Measurements from ENCODE around the gene FGF9. TPM values are rescaled to one million over a fixed set of nuclear protein-coding genes. Genes with fewer than 3 reads are reported as not detected.

The FGF9 gene
- polyA plus RNA-seq, 2 of the 4 experiments (the other 2 are of a cell fraction), result not detected

DNA sequence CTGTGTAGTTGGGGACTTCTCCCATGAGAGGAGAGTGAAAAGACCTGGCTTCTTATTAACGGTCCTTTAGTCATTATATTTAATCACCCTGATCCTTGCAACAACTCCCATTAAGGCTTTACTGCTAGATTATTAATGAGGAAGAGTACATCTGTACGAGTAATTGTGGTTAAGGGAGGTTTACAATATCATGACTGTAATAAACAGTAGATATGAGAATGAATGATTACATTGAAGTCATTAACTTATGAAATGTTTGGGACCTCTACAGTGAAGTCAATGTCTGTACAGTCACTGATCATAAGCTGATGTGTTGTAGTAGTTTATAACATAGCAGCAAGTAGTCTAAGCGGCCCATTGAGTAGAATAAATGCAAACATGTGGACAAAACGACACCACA lies 24.7 kb downstream of the FGF9 start:
- Histone ChIP-seq H3K9me3 (no peaks in the 10 kb centered on the region), H3K4me2 (no peak overlapping the region), H3K27ac (no peak overlapping the region), H3K4me1 (no peaks in the 10 kb centered on the region), H3K4me3 (no peak overlapping the region)
- WGBS (ENCODE audit: missing lambda C conversion rate), result 5% methylated on average over 4 of the region's 4 CpGs
- no peak for DNase-seq (ENCODE audit: low read depth in 1 of 2, low spot score in 1 of 2)
- CTCF ChIA-PET, result no interaction called here
- FAIRE-seq, result no peak
- TF ChIP-seq POLR2AphosphoS2 (conservative IDR thresholded peaks at IDR 0.05; ENCODE audit: low read length), result no peak
- TF ChIP-seq, protein P1, sequence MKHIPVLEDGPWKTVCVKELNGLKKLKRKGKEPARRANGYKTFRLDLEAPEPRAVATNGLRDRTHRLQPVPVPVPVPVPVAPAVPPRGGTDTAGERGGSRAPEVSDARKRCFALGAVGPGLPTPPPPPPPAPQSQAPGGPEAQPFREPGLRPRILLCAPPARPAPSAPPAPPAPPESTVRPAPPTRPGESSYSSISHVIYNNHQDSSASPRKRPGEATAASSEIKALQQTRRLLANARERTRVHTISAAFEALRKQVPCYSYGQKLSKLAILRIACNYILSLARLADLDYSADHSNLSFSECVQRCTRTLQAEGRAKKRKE (CRISPR knock-in tag; IDR thresholded peaks at IDR 0.05; ENCODE audit: low read depth), result no peak
- no peak for ATAC-seq
- POLR2A ChIA-PET, result no interaction called here

DNA sequence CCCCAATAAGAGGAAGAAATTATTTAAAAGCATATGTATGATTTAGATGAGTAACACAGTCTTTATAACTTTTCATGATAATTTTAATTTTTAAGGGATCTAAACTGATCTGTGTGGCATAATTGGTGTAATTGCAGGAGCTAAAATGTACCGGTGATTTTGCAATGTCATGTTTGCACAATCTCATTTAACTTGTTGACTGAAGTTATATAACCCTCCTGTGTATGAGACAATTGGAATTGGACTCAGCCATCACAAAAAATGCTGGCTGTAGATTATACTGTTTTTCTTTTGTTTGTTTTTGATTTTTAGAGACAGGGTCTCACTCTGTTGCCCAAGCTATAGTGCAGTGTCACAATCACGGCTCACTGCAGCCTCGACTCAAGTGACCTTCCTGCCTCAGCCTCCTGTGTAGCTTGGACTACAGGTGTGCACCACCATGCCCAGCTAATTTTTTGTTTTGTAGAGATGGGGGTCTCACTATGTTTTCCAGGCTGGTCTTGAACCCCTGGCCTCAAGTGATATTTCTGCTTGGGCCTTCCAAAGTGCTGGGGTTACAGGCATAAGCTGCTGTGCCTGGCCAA lies 26.1 kb downstream of the FGF9 start:
- FAIRE-seq (no peak), ATAC-seq (no peak), DNase-seq (ENCODE audit: low read depth in 1 of 2, low spot score in 1 of 2) (no peak)
- WGBS (ENCODE audit: missing lambda C conversion rate), result 59% methylated on average over 3 of the region's 3 CpGs
- POLR2A ChIA-PET, result no interaction called here
- Histone ChIP-seq H3K9me3 (no peaks in the 10 kb centered on the region), H3K4me1 (no peaks in the 10 kb centered on the region), H3K4me3 (no peak overlapping the region), H3K4me2 (no peak overlapping the region), H3K27ac (no peak overlapping the region)
- CTCF ChIA-PET, result no interaction called here
- TF ChIP-seq, protein P2, sequence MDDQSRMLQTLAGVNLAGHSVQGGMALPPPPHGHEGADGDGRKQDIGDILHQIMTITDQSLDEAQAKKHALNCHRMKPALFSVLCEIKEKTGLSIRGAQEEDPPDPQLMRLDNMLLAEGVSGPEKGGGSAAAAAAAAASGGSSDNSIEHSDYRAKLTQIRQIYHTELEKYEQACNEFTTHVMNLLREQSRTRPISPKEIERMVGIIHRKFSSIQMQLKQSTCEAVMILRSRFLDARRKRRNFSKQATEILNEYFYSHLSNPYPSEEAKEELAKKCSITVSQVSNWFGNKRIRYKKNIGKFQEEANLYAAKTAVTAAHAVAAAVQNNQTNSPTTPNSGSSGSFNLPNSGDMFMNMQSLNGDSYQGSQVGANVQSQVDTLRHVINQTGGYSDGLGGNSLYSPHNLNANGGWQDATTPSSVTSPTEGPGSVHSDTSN (IDR thresholded peaks at IDR 0.05), result no peak
- TF ChIP-seq, protein P3, sequence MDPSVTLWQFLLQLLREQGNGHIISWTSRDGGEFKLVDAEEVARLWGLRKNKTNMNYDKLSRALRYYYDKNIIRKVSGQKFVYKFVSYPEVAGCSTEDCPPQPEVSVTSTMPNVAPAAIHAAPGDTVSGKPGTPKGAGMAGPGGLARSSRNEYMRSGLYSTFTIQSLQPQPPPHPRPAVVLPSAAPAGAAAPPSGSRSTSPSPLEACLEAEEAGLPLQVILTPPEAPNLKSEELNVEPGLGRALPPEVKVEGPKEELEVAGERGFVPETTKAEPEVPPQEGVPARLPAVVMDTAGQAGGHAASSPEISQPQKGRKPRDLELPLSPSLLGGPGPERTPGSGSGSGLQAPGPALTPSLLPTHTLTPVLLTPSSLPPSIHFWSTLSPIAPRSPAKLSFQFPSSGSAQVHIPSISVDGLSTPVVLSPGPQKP (IDR thresholded peaks at IDR 0.05; ENCODE audit: low read depth, low read length), result no peak
- no peak for TF ChIP-seq JUNB (IDR thresholded peaks at IDR 0.05)
- no peak for TF ChIP-seq EHMT2 (IDR thresholded peaks at IDR 0.05; ENCODE audit: low read depth)
- TF ChIP-seq PHF8 (IDR thresholded peaks at IDR 0.05; ENCODE audit: borderline replicate concordance, low read depth), result no peak
- TF ChIP-seq TP53 (CRISPR knock-in tag; IDR thresholded peaks at IDR 0.05), result no peak
- TF ChIP-seq HEYL (CRISPR knock-in tag; IDR thresholded peaks at IDR 0.05), result no peak
- TF ChIP-seq, protein P4, sequence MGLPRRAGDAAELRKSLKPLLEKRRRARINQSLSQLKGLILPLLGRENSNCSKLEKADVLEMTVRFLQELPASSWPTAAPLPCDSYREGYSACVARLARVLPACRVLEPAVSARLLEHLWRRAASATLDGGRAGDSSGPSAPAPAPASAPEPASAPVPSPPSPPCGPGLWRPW (IDR thresholded peaks at IDR 0.05), result no peak

DNA sequence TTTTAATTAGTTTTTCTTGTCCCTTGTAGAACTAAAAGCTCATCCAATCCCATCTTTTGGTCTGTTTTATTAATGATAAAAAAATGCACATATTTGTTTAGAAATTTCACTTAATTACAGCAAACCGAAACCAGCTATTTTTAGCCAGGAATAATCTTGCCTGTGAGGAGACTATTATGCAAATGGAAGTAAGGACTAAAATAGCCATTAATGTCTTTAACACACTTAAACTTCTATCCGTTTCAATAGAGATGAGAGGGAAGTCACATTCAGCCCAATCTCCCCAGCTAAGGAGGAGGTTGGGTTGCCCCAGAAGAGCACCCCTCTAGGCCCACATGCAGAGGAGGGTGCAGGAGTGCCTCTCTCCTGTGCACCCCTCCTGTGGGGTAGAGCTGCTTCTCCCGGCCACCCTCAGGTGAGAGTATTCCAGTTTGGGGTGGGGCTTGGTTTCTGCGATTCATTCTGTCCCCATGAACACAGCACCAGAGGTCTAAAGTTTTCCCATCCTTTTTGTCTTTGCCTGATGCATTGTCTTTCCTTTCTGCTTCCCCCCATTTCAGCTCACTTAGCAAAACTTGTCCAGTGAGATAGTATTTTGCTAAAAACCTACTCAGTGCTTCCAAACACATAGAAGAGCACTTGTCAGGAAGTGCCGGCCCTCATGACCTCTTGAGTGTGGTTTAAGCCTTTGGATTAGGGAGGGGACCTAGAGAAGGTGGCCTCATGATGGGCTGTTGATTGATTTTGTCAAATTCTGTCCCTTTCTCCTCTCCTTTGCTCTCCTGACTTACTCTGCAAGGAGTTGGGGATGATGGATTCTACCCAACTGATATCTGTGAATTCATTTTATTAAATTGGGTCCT lies 28.2 kb downstream of the FGF9 start:
- H3K4me3 ChIP-seq, result no peak overlapping the region
- TF ChIP-seq NR3C1 (IDR thresholded peaks at IDR 0.05) (no peak), SMC3 (IDR thresholded peaks at IDR 0.05) (no peak)
- TF ChIP-seq, protein P5, sequence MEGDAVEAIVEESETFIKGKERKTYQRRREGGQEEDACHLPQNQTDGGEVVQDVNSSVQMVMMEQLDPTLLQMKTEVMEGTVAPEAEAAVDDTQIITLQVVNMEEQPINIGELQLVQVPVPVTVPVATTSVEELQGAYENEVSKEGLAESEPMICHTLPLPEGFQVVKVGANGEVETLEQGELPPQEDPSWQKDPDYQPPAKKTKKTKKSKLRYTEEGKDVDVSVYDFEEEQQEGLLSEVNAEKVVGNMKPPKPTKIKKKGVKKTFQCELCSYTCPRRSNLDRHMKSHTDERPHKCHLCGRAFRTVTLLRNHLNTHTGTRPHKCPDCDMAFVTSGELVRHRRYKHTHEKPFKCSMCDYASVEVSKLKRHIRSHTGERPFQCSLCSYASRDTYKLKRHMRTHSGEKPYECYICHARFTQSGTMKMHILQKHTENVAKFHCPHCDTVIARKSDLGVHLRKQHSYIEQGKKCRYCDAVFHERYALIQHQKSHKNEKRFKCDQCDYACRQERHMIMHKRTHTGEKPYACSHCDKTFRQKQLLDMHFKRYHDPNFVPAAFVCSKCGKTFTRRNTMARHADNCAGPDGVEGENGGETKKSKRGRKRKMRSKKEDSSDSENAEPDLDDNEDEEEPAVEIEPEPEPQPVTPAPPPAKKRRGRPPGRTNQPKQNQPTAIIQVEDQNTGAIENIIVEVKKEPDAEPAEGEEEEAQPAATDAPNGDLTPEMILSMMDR (IDR thresholded peaks at IDR 0.05), result no peak
- H3K27ac ChIP-seq, result no peak overlapping the region
- no peak for DNase-seq (ENCODE audit: low read depth in 1 of 2, low spot score in 1 of 2)
- no peak overlapping the region for H3K4me2 ChIP-seq
- H3K9me3 ChIP-seq, result no peaks in the 10 kb centered on the region
- no peaks in the 10 kb centered on the region for H3K4me1 ChIP-seq
- POLR2A ChIA-PET, result no interaction called here
- 26% methylated on average over 4 of the region's 5 CpGs for WGBS (ENCODE audit: missing lambda C conversion rate)
- CTCF ChIA-PET, result no interaction called here
- ATAC-seq, result no peak
- no peak for FAIRE-seq

Data from A549 (cell line).